SH-SY5Y (cell line): ENCODE measurements around the gene DENND2C.

Experiments
- GATA2 ChIP-seq: IDR thresholded peaks from 2 replicates; pipeline ENCODE4 v1.6.1; 2011; ENCODE audit warnings: mild to moderate bottlenecking, low read depth, low read length
- GATA3 ChIP-seq: IDR thresholded peaks from 2 replicates; pipeline ENCODE4 v1.6.1; 2011; ENCODE audit warnings: low read depth, mild to moderate bottlenecking, low read length, moderate library complexity

DNA sequence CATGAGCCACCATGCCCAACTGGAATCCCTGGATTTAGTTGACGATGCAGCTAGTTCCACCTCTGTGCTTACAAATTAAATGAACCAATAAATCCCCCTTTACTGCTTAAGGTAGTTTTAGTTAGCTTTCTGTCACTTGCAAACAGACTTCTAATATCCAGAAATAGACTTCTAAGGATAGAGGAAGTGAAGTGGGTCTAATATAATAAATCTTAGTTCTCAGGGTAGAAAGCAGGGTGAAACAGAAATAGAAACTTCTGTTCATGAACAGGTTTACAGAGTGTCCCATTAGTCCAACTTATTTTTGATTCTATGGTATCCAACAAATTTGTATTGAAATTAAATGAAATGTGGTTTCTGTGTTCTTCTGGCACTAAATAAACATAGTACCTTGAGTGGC is 108.5 kb downstream of the DENND2C start:
- no peak for TF ChIP-seq GATA3
- TF ChIP-seq GATA2: no peak
